HL-60/S4 (cell line): Measurements from ENCODE around the gene RADX.

Source experiments
- in situ Hi-C: fragments of 300-500 bp; cut with MboI; formaldehyde crosslinking; loops from 2 replicates; pipeline ENCODE4 v1.14.3; 2022; ENCODE audit warnings: low sequenced_read_pairs

Gene RADX

DNA sequence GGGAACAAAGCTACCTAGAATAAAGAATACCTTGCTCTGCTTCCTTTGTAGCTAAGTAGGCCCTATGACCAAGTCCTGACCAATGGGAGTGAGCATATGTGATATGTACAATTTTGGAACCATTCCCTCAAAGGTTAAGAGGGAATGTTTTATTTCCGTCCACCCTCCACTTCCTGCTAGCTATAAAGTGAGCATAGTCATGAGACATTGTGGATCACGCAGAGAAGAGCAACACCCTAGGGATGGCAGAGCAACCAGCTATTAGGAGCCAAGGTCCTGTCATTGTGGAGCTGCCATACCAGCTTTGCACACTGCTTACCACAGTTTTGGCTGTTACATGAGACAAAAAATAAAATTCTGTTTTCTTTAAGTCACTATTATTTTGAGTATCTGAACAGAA is 68.9 kb downstream of the RADX start:
- in situ Hi-C loops = no loop called here

DNA sequence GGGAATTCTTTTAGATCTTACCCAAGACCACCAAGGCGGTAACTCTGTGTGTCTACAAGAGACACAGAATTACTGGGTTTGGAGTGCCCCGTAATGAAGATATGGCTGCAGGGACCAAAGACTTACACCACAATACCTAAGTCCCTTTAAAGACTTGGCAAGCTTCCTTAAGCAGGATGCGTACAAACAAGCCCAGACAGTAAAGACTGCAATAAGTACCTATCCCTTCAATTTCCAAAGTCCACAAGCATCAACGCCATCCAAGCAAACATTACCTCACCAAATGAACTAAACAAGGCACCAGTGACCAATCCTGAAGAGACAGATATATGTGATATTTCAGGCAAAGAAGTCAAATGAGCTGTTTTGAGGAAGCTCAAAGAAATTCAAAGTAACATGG is 72.4 kb downstream of the RADX start:
- in situ Hi-C loops = no loop called here

DNA sequence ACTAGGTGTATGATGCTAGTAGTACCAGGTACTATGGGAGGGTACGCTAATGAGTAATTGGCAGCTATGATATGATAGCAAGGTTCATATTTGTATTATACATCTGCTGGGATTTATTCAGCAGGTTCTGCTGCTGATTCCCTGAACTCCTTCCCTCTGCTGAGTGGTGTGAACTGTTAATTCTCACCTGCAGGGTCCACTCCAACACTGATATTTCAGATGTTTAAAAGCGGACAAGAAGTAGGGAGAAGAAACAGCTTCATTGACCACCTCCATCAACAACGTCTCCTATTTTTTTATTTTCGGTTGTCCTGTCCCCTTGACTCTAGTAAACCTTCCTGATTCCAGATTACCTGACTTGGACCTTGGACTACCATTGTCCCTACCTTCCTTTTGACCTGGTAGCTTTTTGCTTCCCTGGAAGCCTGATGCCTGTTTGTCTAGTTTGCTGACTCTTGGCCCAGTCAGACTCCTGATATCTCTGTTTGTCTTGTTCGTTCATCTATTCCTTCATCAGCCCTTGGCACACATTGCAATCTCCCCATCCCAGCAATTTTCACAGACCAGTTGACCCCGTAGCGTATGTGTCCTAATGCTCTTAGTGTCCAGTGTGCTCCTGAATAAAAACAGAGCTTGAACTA is 80.8 kb downstream of the RADX start:
- in situ Hi-C loops = no loop called here

DNA sequence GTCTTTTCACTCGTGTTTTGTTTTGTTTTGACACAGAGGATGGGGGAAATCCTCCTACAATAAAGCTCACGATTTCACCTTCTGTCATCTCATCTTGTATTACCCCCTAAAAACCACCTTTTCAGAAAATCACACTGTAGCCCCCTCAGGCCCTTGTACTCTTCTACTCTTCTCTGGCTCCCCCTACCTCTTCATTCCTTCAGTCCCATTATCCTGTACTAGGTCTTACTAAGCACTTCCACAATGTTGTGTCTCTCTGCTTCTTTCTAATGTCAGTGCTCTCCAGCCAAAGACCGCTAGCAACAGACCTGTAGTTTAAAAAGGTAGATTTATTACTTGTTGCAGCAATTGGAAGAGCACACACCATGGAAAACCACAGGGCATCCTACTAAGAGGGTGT is 84.7 kb downstream of the RADX start:
- in situ Hi-C loops = no loop called here

DNA sequence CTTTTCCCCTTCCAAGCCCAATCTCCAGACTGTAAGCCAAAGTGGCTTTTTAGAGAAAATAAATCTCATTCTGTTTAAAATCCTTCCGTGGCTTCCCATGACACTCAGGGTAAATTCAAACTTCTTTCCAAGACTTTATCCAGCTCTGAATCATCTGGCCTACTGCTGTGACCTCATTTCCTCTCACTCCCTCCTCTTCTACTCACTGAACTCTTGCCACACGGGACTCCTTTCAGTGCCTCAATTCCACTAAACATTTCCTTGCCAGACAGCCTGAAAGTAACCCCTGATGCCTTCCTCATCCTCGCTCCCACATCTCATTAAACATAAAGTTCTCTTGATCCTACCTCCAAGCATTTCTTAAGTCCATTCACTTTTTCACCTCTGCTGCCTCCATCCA is 86.9 kb downstream of the RADX start:
- in situ Hi-C loops = no loop called here

DNA sequence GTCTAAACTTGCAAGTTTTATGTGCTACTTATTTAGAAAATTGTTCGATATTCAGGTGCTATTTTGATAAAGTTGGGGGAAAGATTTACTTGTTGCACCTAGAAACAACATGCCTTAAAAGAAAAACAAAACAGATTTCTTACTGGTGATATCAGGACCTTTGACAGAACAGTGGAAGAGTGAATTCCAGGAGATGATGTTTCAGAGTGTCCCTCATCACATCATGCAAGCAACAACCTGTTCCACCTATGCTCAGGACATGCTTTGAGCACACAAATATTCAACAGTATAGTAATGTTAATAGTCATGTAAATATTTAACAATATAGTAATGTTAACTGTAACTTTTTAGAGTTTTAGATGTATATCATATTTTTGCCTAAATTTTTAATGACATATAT is 90.9 kb downstream of the RADX start:
- in situ Hi-C loops = no loop called here

DNA sequence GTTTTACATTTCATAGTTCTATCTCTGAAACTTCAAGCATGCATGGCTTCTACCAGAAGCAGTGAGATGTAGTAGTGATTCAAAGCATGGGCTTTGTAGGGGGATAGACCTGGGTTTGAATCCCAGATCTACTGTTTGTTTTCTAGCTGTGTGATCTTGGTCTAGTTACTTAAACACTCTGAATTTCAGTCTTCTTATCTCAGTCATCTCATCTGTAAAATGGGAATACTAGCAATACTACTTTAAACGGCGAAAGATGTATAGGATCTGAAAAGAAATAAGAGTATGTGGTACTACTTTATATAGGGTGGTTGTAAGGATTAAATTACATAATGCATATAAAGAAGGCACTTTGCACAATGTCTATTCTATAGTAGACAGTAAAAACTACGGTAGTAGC is 94.7 kb downstream of the RADX start:
- in situ Hi-C loops = no loop called here

DNA sequence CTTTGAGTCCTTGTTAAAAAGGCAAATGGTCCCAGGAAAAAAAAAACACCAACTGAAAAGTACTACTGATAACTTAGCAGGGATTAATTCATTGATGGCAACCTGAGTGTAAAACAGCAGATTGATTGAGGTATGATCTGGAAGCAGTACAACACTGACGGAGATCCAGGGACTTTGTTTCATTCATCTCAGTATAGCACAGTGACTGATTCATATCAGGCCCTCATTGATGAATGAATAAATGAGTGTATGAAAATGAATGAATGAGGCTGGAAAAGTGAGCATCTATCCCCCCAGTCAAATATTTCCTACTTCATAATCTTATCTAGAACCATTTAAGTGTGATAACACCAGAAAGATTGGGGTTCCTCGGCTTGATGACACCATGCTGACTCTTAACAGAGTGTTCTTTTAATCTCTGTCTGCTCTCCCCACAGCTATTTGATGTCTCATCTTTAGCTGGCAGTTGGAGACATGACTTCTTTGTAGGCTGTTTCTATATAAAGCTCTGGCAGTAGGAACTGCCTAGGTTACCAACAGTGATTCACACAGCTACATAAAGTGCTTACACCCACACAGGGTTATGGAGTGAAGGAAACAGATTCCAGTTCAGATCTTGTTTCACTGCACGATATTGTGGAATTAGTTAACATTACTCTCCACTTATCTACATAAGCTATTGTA is 96.1 kb downstream of the RADX start:
- in situ Hi-C loops = no loop called here

DNA sequence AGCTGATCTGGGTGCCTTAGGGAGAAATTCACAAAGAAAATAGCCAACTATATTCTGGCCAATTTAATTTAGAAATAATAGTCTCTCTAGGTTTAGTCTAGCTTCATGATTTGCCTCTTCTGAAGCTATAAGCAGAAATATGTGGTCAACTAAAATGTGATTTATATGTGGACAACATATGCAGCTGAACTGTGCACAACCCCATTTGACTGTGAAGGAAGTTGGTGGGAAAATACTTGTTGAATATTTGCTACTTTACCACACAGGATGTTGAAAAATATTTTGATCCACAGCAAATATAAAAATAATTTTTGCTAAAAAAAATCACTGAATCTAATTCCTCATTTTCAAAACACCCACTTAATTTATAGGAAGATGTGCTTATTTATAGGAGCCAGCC is 99.0 kb downstream of the RADX start:
- in situ Hi-C loops = no loop called here

DNA sequence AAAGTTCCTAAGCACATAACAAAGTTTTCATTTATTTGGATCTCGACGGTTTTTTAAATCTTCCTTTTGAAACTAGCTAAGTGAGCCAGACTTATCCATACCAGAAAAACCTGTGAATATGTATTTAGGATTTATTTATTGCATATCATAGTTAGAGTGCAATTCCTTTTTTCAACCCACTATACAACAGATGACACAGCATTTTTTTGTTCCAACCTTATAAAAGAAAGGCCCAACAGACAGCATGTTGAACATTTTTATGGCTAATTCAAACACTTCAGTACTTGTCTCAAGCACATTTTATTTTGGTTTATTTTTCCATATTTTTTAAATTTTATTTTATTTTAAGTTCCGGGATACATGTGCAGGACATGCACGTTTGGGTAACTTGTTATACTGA is 99.6 kb downstream of the RADX start:
- in situ Hi-C loops = no loop called here

DNA sequence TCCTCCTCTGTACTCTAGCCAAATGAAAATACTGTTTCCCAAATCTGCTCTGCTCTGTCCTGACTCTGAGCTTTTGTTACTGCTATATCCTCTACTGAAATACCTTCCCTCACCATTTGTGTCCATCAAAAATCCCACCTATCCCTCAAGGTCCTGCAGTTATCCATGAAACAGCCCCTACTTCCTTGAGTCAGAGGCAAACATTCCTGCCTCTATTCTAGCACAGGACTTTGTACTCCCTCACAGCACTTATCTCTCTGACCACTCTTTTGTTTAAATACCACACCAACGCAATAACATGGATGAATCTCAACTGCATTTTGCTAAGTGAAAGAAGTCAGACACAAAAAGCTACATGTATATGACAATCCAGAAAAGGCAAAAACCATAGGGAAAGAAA is 104.2 kb downstream of the RADX start:
- in situ Hi-C loops = no loop called here

DNA sequence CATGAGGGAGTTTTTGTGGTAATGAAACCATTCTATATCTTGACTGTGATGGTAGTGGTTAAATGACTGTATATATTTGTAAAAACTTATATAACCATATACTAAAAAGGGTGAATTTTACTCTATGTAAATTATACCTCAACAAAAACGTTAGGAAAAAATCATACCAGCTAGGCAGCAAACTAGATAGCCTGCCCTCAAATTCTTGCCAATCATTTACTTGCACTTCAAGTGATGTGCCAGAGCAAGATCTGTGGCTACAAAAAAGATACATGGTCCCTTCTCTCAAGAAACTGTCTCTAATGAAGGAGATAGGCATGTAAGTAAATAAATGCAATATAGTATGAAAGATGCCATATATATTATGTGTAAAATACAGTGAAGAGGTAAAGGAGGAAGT is 104.7 kb downstream of the RADX start:
- in situ Hi-C loops = no loop called here

DNA sequence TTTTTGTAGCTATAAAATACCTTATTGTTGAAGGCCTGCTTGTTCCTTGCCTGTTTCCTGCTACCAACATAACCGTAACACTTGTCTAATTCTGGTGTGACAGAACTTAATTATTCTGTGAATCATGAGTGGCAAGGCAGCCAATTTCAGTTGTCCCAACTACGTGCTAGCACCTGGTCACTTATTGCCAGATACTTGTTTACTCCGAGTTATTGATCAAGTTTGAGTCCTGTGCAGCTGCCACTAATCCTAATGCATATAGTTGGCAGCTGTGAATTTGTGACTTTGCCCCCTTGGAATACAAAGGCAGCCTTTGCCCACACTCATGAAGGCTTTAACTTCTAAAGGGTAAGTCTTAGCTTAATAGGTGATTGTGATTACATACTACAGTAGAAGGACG is 106.9 kb downstream of the RADX start:
- in situ Hi-C loops = no loop called here

DNA sequence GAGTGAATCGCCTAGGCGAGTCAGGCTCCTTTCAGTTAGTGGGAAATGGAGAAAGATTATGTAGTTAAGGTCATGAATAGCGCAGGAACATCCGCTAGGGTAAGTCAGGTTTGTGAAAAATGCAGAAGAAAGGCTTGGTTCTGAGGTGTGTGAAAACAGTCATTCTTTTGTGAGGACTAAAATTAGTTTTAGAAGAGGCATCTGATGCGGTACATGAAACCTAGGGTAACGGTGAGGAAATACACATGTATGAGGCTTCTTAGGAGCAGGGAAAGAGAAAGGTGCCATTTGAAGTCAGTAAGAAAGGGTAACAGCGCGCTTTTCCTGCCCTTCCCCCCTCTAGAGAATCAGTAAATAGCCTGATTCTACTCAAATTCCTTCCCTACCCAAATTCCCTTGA is 114.2 kb downstream of the RADX start:
- in situ Hi-C loops = no loop called here

DNA sequence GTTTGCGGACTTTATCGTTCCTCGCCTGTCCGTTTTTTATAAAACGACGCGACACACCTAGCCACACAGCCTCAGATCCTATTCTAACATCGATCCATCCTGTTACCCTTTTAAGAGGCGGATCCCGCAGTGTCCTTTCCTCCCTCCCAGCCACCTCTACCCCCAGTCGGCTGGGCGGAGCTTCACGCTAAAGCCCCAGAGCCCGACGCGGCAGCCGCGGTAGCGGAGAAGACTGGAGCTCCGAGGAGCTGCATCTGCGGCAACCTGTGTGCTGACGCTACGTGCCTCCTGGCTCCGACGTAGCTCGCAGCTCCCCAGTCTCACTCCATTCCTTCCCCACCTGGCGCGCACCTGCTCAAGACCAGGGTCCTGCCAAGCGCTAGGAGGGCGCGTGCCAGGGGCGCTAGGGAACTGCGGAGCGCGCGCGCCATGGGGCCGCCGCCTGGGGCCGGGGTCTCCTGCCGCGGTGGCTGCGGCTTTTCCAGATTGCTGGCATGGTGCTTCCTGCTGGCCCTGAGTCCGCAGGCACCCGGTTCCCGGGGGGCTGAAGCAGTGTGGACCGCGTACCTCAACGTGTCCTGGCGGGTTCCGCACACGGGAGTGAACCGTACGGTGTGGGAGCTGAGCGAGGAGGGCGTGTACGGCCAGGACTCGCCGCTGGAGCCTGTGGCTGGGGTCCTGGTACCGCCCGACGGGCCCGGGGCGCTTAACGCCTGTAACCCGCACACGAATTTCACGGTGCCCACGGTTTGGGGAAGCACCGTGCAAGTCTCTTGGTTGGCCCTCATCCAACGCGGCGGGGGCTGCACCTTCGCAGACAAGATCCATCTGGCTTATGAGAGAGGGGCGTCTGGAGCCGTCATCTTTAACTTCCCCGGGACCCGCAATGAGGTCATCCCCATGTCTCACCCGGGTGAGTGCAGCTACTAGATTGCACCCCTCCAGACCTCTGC is 115.0 kb downstream of the RADX start, which contains the start of gene RNF128:
Gene RNF128 (plus strand): TSS at position 217 of the 953 bp plus-strand sequence. CDS start 213 bp downstream, at position 430.
- in situ Hi-C loops = no loop called here

DNA sequence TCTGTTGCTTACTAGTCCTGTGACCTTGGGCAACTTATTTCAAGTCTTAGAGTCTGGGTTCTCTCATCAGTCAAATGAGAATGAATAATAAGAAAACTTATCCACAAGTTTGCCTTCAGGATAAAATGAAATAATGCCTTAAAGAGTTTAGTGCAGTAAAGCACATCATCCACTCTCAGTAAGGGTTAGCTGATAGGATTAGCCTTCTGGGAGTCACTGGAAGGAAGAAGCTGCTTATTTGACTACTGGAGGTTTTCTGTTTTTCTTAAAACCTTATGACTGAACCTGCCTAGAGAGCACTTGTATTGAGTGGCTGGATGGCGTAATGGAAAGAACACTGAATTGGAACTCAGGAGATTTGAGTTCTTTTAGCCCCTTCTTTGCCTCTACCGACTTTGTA is 116.6 kb downstream of the RADX start:
- in situ Hi-C loops = no loop called here
